ENCODE data around the gene GRM4. TPM values are rescaled to one million over a fixed set of nuclear protein-coding genes. Genes with fewer than 3 reads are reported as not detected.

GRM4 gene
- total RNA-seq, 4 donors from 2014 or later: not detected

DNA sequence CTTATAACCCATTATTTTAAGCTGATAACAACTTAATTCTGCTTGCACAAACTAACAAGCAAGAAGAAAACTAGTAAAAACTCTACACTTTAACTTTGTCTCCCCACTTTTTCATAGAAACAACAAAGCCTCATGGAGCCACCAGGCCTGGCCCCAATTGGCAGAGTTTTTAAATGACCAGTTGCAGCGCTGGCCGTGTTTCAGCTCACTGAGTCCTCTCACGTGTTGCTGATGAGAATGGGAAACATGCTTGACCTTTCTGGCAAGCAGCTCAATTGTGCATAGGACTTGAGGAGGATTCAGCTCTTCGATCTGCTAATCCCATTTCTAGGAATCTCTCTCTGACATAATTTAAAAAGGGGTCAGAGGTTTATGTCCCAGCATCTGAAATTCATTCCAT lies 24.5 kb upstream of the GRM4 start:
- TF ChIP-seq, protein P1, sequence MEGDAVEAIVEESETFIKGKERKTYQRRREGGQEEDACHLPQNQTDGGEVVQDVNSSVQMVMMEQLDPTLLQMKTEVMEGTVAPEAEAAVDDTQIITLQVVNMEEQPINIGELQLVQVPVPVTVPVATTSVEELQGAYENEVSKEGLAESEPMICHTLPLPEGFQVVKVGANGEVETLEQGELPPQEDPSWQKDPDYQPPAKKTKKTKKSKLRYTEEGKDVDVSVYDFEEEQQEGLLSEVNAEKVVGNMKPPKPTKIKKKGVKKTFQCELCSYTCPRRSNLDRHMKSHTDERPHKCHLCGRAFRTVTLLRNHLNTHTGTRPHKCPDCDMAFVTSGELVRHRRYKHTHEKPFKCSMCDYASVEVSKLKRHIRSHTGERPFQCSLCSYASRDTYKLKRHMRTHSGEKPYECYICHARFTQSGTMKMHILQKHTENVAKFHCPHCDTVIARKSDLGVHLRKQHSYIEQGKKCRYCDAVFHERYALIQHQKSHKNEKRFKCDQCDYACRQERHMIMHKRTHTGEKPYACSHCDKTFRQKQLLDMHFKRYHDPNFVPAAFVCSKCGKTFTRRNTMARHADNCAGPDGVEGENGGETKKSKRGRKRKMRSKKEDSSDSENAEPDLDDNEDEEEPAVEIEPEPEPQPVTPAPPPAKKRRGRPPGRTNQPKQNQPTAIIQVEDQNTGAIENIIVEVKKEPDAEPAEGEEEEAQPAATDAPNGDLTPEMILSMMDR (IDR thresholded peaks at IDR 0.05; ENCODE audit: low read depth): no peak

DNA sequence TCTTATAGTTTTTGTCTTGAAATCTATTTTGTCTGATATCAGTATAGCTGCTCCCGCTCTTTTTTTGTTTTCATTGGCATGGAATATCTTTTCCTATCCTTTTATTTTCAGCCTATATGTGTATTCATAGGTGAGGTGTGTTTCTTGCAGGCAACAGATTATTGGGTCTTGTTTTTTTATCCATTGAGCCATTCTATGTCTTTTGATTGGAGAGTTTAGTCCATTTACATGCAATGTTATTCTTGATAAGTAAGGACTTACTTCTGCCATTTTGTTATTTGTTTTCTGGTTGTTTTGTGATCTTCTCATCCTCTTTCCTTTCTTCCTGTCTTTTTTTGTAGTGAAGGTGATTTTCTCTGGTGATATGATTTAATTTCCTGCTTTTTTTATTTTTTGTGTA lies 24.0 kb upstream of the GRM4 start:
- TF ChIP-seq, protein P1 (IDR thresholded peaks at IDR 0.05; ENCODE audit: low read depth): no peak

DNA sequence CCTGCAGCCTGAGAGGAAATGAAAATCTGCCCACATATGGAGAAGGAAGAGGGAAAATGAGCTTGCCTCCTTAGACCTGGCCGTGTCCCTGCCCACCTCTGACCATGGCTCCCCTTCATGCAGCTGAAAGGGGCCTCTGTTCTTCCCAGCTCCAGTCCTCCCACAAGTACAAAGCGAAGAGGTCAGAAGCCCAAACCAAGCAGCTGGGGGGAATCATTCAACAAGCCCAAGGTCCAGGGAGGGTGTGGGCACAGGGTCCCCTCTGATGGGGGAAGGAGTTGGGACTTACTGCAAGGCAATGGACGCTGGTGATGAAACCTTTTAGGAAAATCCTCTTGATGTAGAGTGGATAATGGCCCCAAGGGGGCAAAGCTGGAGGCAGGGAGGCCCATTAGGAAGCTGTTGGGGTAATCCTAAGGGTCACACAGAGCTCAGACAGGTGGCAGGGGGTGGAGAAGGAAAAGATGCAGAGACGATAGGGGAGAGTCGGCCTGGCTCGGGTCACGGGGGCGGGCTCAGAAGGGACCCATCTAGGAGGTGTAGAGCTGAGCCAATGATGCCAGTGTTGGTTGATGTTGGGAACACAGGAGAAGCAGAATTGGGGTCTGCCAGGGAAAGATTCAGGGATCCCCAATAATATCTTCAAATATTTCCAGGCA lies 16.1 kb upstream of the GRM4 start:
- TF ChIP-seq, protein P1 (IDR thresholded peaks at IDR 0.05; ENCODE audit: low read depth): no peak

- TF ChIP-seq, protein P1 (IDR thresholded peaks at IDR 0.05; ENCODE audit: low read depth): no peak
Measured at GRCh38 chr6:34159844-34160243, 14.0 kb upstream of the GRM4 start.

- TF ChIP-seq, protein P1 (IDR thresholded peaks at IDR 0.05; ENCODE audit: low read depth): no peak
Measured at GRCh38 chr6:34158876-34159275, 13.0 kb upstream of the GRM4 start.

DNA sequence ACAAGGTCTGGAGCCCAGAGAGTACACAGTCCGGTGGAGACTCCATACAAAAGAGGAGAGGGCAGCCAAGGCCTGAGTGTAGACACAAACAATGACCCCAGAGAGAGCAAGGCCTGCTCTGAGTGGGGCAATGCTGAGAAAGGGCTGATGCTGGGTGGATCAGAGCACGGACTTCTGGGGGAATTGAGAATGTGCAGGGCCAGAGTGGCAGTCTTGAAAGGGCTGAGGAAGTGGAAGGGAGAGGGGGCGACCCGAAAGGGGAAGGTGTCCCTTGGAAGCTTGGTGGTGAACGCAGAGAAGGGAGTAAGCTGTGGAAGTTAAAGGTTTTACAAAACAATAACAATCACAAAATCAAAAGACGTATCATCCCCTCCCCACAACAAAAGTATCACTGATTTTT lies 12.0 kb upstream of the GRM4 start:
- TF ChIP-seq, protein P1 (IDR thresholded peaks at IDR 0.05; ENCODE audit: low read depth): no peak

- TF ChIP-seq, protein P1 (IDR thresholded peaks at IDR 0.05; ENCODE audit: low read depth): no peak
Measured at GRCh38 chr6:34157236-34157830, 11.4 kb upstream of the GRM4 start.
